ENCODE measurements around the gene AURKB. TPM values are rescaled to one million over a fixed set of nuclear protein-coding genes. Genes with fewer than 3 reads are reported as not detected.

AURKB gene
- total RNA-seq (2022; extraction: Qiagen RNA extraction; ENCODE audit: low read depth), result 151 to 173 TPM (median 157 TPM) in 5 replicates

DNA sequence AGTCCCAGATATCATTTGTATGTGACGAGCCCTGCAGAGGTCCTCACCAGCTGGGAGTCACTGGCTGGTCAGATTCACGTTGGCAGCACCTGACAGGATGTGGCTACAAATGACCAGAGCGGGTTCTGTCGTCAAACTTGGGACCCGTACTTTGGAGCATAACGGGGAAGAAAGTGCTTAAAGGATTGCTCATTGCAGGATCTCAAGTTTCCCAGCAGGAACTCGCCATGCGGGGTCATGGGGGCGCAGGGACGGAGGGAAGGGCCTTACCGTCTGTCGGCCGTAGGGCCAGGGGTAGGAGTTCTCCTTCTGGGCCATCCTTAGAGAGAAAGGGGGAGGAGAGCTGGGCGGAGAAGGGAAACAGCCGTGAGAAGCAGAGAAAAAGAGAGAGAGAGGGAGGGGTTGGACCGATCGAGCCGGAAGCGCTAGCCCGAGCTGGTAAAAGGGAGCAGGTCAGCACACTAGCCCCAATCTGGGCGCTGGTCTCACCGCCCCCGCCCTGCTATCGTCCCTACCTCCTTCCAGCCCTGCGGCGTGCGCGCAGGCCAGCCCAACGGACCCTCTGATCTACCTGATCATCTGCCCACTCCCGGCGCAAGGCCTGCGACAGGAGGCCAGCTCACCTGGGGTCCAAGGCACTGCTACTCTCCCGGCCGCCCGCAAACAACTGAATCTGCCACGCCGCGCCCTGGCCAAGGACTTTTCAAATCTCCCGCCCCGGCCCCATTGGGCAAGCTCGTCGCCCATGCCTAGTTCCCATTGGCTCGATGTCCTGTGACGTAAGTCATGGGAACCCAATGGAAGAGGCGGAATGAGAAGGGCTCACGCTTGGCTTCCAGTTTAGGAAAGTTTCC is at the start of gene AURKB:
Gene AURKB (minus strand): TSS at position 669 of the 854 bp plus-strand sequence. CDS start 351 bp downstream, at position 318.

DNA sequence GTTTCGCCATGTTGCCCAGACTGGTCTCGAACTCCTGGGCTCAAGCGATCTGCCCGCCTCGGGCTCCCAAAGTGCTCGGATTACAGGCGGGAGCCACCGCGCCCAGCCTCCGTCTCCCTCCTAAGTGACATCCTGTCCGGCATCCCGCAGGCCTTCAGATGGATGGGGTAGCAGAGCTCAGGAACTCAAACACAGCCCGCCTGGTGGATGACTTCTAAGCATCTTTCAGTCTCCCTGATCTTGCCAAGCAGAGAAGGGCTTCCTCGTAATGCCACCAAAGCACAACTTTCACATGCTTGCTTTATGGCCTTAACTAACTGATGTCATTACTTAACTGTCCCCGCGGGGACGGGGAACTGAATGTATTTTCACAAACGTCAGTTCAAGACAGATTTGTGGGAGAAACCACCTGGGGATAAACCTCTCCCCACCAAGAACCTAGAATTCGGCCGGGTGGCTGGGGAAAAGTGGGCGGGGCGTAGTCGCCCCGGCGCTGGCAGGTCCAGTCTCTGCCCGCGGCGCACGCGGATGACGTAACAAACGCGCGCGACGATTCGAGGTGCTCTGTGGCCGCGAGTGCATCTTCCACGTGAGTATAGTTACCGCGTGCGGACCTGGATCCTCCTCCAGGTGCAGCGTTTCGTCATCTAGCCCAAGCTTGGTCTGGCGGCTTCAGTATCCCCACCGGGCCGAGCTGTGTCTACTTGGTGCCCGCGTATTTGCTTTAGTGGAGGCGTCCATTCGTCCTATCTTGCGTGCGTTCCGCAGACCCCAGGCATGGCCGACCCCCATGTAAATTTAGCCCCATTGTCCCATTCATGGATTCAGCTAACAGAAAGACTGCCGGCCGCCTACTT is 38.6 kb upstream of the AURKB start, which contains the start of gene PFAS:
Gene PFAS (plus strand): TSS at position 539 of the 857 bp plus-strand sequence. CDS start 4,649 bp downstream, outside the sequence.

DNA sequence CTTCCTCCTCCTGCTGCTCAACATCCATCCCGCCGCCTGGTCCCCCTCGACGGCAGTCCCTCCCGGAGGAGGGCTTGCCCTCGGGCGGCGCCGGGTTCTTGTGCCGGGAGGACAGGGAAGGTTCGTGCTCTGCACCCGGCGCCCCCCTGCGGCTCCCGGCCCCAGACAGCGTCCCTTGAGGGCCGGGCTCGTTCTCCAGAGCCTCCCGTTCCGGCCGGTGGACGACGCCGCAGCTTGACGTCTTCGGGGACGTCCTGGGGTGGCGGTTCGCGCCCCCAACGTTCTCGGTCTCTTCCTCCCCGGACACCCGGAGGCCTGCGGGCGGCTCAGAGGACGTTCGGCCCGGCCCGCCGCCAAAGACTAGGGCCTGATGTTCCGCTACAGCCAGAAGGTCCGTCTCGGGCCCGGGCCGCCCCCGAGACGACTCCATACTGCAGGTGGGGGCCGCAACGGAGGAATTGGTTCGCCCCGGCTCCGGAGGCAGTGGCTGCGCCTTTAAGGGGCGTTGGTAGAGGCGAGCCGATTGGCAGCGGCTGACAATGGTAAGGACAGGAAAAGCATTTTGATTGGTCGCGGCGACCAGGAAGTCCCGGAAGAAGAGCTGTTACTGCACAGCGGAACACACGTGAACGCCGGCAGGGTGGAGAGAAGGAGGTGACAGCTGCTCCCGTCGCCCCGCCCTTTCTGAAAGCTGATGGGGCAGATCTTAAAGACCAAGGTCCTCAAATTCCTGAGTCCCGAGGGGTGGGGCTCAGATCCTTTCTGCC is 20.5 kb downstream of the AURKB start, which contains the start of gene BORCS6:
Gene BORCS6 (minus strand): TSS at position 470 of the 767 bp plus-strand sequence. CDS start 40 bp downstream, at position 430.

DNA sequence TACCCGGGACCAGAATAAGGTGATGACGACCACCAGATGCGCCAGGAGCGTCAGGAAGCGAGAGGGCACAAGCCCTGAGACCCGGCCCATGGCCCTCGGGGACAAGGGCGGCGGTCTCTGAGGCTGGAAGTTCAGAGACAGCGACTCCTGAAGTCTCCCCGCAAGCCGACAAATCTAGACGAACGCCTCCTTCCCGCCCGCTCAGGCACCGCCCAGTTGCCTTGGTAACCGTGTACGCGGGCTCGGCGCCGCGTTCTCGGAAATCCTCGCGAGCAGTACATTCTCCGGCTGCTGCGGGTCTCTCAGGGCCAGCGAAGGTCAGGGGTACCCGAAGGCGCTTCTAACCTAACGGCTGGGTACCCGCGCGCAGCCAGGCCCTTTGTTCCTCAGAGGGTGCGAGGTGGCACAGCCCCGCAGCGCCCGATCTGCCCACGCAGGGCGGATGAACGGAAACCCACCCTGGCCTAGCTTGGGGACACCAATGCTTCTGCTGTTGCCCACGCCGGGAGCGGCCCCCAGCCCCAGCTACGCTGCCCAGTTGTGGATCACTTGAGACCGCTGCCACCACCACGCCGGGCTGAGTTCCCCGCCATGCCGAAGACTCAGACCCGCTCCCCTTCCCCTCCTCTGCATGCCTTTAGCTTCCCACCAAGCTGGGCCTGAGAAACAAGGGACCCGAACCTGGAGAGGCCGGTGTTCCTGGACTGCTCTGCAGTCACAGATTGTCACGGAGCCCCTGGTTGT is 34.0 kb downstream of the AURKB start, which contains the start of gene TMEM107:
Gene TMEM107 (minus strand): TSS at position 184 of the 744 bp plus-strand sequence. CDS start 94 bp downstream, at position 90.

DNA sequence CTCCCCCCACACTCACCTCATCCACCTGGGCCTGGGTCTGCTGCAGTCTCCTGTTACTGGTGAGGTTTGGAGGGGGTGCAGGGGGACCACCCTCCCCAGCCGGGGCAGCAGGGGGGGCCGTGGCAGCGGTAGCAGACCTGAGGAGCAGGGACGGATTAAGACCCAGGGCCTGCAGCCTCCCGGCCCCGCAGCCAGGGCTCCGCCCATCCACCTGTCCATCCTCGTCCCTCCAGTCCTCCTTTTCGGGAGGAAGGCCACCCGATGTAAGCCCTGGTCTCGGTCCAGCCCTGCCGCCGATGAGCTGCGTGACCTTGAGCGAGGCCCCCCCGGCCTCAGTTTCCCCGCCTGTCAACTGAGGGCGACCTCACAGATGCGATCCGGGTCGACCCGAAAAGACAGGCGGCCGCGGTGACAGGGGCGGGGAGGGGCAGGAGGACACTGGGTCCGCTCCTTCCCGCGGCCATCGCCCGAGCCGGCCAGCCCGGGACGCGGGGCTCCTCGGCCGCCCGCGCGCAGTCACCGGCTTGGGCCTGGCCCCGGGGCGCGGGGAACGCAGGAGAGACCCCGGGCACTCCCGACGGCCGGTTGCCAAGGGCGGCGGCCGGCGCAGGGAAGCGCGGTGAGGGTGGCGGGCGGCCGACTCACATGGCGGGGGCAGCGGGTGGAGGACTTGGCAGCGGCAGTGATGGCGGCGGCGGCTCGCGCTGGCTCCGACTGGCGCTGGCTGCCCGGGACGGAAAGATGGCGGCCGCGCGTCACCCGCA is 48.0 kb downstream of the AURKB start, which contains the start of gene VAMP2:
Gene VAMP2 (minus strand): TSS at position 716 of the 764 bp plus-strand sequence. CDS start 69 bp downstream, at position 647.

Other genes with a start within 250 kb of the AURKB start
- gene GUCY2D, start 208.0 kb downstream of the AURKB start, total RNA-seq (2022; extraction: Qiagen RNA extraction; ENCODE audit: low read depth), result not detected in 5 replicates
- not detected in 5 replicates for gene ALOX15B, start 171.5 kb downstream of the AURKB start, total RNA-seq (2022; extraction: Qiagen RNA extraction; ENCODE audit: low read depth)
- 0.75 to 2.1 TPM (median 1.2 TPM) in 5 replicates for gene ALOX12B, start 122.9 kb downstream of the AURKB start, total RNA-seq (2022; extraction: Qiagen RNA extraction; ENCODE audit: low read depth)
- gene ALOXE3, start 92.1 kb downstream of the AURKB start, total RNA-seq (2022; extraction: Qiagen RNA extraction; ENCODE audit: low read depth), result 5.9 to 9.7 TPM (median 6.4 TPM) in 5 replicates
- gene HES7, start 86.5 kb downstream of the AURKB start, total RNA-seq (2022; extraction: Qiagen RNA extraction; ENCODE audit: low read depth), result 0.63 to 1.6 TPM (median 1.3 TPM) in 5 replicates
- 4.0 to 6.3 TPM (median 4.6 TPM) in 5 replicates for gene PER1, start 58.2 kb downstream of the AURKB start, total RNA-seq (2022; extraction: Qiagen RNA extraction; ENCODE audit: low read depth)
- gene VAMP2, start 47.6 kb downstream of the AURKB start, total RNA-seq (2022; extraction: Qiagen RNA extraction; ENCODE audit: low read depth), result 21.5 to 27.7 TPM (median 25.6 TPM) in 5 replicates
- 16.2 to 19.5 TPM (median 18.8 TPM) in 5 replicates for gene TMEM107, start 34.2 kb downstream of the AURKB start, total RNA-seq (2022; extraction: Qiagen RNA extraction; ENCODE audit: low read depth)
- gene BORCS6, start 20.4 kb downstream of the AURKB start, total RNA-seq (2022; extraction: Qiagen RNA extraction; ENCODE audit: low read depth), result 5.3 to 8.3 TPM (median 6.8 TPM) in 5 replicates
- 8.5 to 17.5 TPM (median 16.0 TPM) in 5 replicates for gene CTC1, start 37.5 kb upstream of the AURKB start, total RNA-seq (2022; extraction: Qiagen RNA extraction; ENCODE audit: low read depth)
- 46.9 to 57.4 TPM (median 54.6 TPM) in 5 replicates for gene PFAS, start 38.7 kb upstream of the AURKB start, total RNA-seq (2022; extraction: Qiagen RNA extraction; ENCODE audit: low read depth)
- 43.5 to 50.8 TPM (median 48.6 TPM) in 5 replicates for gene RANGRF, start 78.1 kb upstream of the AURKB start, total RNA-seq (2022; extraction: Qiagen RNA extraction; ENCODE audit: low read depth)
- gene SLC25A35, start 84.8 kb upstream of the AURKB start, total RNA-seq (2022; extraction: Qiagen RNA extraction; ENCODE audit: low read depth), result 5.6 to 7.7 TPM (median 7.2 TPM) in 5 replicates
- gene ARHGEF15, start 99.7 kb upstream of the AURKB start, total RNA-seq (2022; extraction: Qiagen RNA extraction; ENCODE audit: low read depth), result 0.06 TPM in 1 of 5 replicates, not detected in the others
- gene ODF4, start 129.3 kb upstream of the AURKB start, total RNA-seq (2022; extraction: Qiagen RNA extraction; ENCODE audit: low read depth), result not detected in 5 replicates
- 3,386 to 4,153 TPM (median 3,684 TPM) in 5 replicates for gene RPL26, start 172.6 kb upstream of the AURKB start, total RNA-seq (2022; extraction: Qiagen RNA extraction; ENCODE audit: low read depth)
- gene RNF222, start 187.3 kb upstream of the AURKB start, total RNA-seq (2022; extraction: Qiagen RNA extraction; ENCODE audit: low read depth), result not detected in 5 replicates
- gene NDEL1, start 225.3 kb upstream of the AURKB start, total RNA-seq (2022; extraction: Qiagen RNA extraction; ENCODE audit: low read depth), result 56.1 to 63.6 TPM (median 60.0 TPM) in 5 replicates

All from A549 treated with DMSO at 1 μM for 4 hours (cell line).